GM21367 (cell line): Measurements from ENCODE around the gene SENP7.
A peak's percentile ranks its signal among the peaks of the same experiment; 100 is the strongest.
"Not testable (repeated sequence)": the region's sequence is repeated elsewhere in the genome, so short reads cannot be mapped to it uniquely, and the experiment has no call there.

Experiments
- ATAC-seq: cut with Tn5 transposase; IDR thresholded peaks from one replicate; pipeline ENCODE4 v1.9.1; 2021; ENCODE audit not compliant: unreplicated experiment

The SENP7 gene

GRCh38 chr3:101464235-101464634, 48.8 kb downstream of the SENP7 start:
- ATAC-seq = no peak

DNA sequence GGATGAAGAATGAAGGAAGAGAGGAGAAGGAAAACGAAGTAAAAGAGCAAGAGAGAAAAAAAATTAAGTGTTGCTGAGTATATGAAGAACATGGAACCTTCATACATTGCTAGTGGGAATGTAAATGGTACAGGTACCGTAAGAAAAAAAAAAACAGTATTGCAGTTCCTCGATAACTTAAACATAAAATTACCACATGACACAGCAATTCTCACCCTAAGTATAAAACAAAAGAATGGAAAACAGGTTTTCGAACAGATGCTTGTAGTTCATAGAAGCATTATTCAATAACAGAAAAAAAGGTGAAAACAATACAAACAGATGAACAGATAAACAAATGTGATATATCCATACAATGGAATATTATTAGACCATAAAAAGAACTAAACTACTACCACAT, 51.6 kb downstream of the SENP7 start:
- no peak for ATAC-seq

DNA sequence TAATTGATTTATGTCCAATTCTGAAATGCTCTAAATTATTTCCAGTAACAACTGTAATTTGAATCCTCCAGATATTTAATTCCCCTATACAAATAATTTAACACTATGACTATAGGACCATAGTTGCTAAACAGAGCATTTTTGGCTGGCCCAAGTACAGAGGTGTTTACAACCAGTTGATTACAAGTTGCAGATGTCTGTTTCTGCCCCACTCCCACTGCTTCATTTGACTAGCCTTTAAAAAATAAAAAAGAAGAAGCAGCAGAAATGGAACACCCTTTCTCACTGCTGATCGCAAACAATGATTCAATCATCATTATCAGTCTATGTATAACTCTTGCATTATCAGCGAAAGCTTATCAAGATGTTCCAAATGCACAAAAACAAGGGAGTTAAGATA, 54.6 kb downstream of the SENP7 start:
- ATAC-seq = no peak

DNA sequence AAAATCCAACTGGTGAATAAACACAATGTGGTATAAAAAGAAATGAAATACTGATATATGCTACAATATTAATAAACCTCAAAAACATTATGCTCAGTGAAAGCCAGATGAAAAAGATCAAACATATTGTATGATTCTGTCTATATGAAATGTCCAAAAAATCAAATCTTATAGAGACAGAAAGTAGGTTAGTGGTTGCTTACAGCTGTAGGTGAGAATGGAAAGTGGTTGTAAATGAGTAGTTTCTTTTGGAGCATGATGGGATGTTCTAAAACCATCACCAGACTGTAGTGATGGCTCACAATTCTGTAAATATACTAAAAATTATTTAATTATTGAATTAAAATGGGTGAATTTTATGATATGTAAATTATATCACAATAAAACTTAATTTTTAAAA, 58.4 kb downstream of the SENP7 start:
- no peak for ATAC-seq

GRCh38 chr3:101453961-101454360, 59.1 kb downstream of the SENP7 start:
- ATAC-seq = no peak

DNA sequence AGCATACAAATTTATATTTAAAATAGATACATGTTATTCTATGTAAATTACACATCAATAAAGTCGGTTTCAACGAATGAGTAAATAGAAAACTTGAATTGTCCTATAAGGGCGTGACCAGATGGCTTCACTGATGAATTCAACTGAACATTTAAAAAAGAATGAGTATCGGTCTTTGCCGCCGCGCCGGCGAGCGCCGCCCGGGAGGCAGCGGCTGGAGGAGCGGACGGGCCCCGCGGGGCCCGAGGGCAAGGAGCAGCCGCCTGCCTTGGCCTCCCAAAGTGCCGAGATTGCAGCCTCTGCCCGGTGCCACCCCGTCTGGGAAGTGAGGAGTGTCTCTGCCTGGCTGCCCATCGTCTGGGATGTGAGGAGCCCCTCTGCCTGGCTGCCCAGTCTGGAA, 74.4 kb downstream of the SENP7 start:
- ATAC-seq = not testable (repeated sequence)

DNA sequence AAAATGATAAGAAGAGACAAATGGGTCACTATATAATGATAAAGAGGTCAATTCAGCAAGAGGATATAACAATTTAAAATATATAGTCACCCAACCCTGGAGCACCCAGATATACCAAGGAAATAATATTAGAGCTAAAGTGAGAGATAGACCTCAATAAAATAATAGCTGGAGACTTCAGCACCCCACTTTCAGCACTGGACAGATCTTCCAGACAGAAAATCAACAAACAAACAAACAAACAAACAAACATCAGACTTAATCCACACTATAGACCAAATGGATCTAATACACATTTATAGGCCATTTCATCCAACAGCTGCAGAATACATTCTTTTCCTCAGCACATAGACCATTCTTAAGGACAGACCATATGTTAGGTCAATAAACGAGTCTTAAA, 79.4 kb downstream of the SENP7 start:
- ATAC-seq = no peak

DNA sequence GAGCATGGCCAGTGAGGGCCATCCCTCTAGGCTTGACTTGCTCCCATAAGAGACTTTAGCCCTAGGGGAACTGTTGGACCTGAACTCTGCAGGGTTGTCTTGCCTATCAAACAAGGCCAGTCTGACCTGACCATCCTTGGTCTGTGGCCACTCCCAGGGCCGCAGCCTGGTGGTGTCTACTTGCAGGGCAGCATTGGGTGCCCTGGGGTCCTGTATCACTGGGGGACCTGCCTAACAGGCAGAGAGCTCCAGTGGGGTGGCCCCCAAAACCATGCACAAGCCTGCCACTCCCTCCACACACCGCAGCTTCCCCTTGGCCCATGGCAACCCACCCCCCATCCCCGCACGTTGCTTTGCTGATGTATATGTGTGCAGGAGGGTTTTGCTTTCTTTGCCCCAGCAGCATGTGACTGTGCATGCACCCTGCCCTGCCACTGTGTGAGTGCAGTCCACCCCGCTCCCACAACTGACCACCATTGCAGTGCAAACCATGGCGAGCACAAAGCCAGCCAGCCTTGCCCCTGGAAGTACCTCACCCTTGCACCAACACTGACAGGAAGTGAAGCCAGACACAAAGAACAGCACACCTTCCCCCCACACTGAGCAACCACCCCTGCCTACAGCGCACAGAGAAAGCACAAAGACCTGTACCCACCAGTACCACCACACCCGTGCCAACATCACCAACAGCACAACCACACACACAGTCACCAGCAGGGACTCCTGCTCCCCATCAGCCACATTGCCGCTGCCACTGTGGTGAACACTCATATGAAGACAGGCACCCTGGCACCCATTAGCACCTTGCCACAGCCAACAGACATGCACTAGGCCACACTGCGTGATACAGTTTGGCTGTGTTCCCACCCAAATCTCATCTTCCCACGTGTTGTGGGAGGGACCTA, 88.8 kb downstream of the SENP7 start:
- no peak for ATAC-seq

DNA sequence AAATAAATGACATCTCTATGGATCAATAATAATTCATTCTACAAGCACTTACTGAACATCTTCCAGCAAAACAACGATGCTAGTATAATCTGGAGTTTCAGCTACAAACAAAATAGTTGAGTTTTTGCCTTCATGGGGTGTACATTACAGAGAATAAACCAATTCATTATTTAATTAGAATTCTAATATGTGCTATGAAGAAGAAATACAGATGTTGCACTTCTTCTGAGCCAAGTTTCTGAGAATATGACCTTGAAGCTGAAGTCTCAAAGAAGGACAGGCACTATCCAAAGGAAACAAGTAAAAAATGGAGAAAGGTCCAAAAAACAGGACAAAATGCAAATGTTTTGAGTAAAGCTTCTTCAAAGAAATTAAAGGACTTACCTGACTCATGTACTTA, 94.2 kb downstream of the SENP7 start:
- ATAC-seq = no peak

GRCh38 chr3:101414121-101414520, 98.9 kb downstream of the SENP7 start:
- ATAC-seq = no peak

- ATAC-seq = no peak
Measured at GRCh38 chr3:101413656-101414055, 99.4 kb downstream of the SENP7 start.

GRCh38 chr3:101391413-101391950, 121.5 kb downstream of the SENP7 start:
- no peak for ATAC-seq

- no peak for ATAC-seq
Measured at GRCh38 chr3:101388706-101389105, 124.3 kb downstream of the SENP7 start.

DNA sequence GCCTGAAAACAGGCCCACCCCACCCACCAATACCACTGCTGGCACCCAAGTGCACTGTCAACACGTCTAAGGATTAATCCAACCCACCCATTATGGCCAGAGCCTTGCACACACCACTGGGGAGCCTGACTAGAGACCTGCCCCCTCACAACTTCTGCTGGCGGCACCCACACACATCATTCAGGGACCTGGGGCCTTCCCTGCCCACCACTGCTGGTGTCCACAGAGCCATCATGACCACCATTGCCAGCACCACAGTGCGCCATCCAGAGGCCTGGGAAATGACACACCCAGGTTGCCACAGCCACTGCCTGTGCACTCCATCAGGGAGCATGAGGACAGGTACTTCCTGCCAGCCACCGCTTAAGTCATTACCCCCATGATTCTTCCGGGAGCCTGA, 125.7 kb downstream of the SENP7 start:
- ATAC-seq = no peak

- no peak for ATAC-seq
Measured at GRCh38 chr3:101384426-101384825, 128.6 kb downstream of the SENP7 start.

DNA sequence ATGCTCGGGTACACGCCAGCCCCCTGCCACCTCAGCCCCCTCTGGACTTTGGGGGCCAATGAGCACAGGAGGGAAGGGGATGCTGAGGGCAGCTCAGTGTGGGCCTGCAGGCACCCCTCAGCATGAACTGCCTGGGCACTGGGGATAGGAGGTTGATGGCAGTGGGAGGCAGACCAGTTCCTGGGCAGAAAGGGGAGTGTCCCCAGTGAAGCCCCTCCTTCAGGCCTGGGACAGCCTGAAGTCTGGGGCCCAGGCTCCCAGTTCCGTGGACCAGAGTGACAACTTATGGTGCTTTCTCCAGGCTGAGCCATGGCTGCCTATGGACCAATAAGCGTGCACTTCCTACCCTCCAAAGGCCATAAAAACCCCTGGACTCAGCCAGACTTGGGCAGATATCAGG, 129.4 kb downstream of the SENP7 start:
- ATAC-seq = no peak

GRCh38 chr3:101383156-101383575, 129.8 kb downstream of the SENP7 start:
- no peak for ATAC-seq

- no peak for ATAC-seq
Measured at GRCh38 chr3:101381809-101382208, 131.2 kb downstream of the SENP7 start.

DNA sequence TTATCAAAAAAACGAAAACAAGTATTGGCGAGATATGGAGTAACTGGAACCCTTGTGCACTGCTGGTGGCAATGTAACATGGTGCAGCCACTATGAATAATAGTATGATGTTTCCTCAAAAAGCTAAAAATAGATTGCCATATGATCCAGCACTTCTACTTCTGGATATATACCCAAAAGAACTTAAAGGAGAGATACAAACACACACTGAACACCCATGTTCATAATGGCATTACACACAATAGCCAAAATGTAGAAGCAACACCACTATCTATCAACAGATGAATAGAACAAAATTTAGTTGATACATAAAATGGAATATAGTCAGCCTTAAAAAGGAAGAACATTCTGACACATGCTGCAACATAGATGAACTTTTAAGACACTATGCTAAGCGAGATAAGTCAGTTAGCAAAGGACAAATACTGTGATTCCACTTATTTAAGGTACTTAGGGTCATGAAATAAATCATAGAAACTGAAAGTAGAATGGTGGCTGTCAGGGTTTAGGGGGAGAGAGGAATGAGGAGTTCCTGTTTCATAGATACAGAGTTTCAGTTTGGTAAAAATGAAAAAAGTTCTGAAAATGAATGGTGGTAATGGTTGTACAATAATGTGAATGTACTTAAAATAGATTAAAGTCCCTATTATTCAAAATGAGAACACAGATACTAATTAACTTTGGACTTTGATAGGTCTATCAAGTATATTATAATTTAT, 133.2 kb downstream of the SENP7 start:
- peak; percentile 94 for ATAC-seq

DNA sequence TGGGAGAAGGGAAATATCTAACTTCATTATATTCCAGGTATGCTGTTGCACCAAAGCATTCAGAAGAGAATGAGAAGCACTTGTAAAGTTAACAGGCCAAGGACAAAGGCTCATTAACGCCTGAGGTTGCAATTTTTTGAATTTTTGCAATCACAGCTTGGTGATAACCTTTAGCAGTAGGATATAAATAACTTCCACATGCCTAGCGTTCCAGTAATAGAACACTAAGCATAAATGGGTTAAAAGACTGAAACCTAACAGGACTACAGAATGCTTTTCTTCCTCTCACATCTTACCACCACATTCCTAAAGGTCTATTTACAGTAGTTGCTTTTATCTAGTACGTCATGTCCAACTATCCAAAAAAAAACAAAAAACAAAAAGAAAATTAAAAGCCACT, 135.2 kb downstream of the SENP7 start:
- ATAC-seq = no peak

DNA sequence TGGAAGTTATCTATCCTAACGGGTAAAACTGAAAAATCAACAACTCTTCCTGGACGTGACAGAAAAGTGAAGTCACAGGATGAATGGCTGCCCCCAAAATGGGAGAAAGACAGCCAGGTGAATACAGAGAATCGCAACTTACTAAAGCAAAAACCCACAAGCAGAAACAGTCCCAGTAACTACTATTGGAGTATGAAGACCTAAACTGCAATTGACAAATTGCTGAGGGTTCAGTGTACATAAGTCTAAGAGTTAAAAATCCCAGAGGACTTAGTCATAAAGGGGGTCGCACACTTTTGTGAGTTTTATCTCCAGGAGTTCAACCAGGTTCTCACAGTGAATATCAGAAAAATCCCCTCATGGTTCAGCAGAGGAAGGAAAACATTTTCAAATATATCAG, 135.8 kb downstream of the SENP7 start:
- ATAC-seq = no peak

DNA sequence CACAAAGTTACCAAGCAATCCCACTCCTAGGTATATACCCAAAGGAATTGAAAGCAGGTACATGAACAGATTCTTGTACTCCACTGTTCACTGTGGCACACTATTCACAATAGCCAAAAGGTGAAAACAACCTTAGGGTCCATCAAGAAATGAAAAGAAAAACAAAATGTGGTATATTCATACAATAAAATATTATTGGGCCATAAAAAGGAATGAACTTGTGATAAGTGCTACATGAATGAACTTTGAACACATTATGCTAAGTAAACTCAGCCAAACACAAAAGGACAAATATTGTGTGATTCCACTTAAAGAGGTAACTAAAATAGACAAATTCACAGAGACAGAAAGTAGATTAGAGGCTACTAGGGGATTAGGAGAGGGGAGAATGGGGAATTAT, 137.4 kb downstream of the SENP7 start:
- ATAC-seq = no peak
